ENCODE measurements around the gene NOL3. TPM values are rescaled to one million over a fixed set of nuclear protein-coding genes. Genes with fewer than 3 reads are reported as not detected.

NOL3 gene
- total RNA-seq, 1 experiment from 2014 or later, result 5.6 TPM

DNA sequence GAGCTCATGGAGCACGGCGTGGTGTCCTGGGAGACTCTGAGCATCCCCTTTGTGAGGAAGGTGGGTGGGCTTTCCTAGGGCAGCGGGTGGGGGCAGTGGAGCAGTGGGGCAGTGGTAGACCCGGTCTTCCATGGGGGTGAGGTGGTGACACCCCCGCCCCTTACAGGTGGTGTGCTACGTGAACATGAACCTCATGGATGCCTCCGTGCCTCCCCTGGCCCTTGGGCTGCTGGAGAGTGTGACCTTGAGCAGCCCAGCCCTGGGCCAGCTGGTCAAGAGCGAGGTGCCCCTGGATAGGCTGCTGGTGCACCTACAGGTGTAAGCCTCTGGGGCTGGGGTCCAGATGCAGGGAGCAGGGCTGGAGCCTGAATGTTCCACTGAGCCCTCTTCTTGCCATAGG, 30.2 kb downstream of the NOL3 start:
- H3T11ph ChIP-seq (ENCODE audit: low read length), result no peak overlapping the region
- H2AFZ ChIP-seq (ENCODE audit: low read length), result no peak overlapping the region
- H3K23ac ChIP-seq (ENCODE audit: insufficient read length, low read depth, low read length), result no peak overlapping the region
- H3K27me3 ChIP-seq (ENCODE audit: insufficient read depth, low read length), result no peaks in the 10 kb centered on the region
- H3K9ac ChIP-seq (ENCODE audit: extremely low read depth, insufficient read length, low read length), result no peak overlapping the region
- no peaks in the 10 kb centered on the region for H3K9me3 ChIP-seq (ENCODE audit: control insufficient read depth, low read depth, low read length)
- no peaks in the 10 kb centered on the region for H3K4me1 ChIP-seq (ENCODE audit: insufficient read depth, low read length)
- H2BK12ac ChIP-seq (ENCODE audit: insufficient read length, low read depth, low read length), result no peak overlapping the region
- TF ChIP-seq, protein P1, sequence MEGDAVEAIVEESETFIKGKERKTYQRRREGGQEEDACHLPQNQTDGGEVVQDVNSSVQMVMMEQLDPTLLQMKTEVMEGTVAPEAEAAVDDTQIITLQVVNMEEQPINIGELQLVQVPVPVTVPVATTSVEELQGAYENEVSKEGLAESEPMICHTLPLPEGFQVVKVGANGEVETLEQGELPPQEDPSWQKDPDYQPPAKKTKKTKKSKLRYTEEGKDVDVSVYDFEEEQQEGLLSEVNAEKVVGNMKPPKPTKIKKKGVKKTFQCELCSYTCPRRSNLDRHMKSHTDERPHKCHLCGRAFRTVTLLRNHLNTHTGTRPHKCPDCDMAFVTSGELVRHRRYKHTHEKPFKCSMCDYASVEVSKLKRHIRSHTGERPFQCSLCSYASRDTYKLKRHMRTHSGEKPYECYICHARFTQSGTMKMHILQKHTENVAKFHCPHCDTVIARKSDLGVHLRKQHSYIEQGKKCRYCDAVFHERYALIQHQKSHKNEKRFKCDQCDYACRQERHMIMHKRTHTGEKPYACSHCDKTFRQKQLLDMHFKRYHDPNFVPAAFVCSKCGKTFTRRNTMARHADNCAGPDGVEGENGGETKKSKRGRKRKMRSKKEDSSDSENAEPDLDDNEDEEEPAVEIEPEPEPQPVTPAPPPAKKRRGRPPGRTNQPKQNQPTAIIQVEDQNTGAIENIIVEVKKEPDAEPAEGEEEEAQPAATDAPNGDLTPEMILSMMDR (conservative IDR thresholded peaks at IDR 0.05), result no peak
- H4K20me1 ChIP-seq (ENCODE audit: control insufficient read depth, insufficient read depth, insufficient read length), result no peaks in the 10 kb centered on the region
- 0 out of 2 replicates have a peak, but pooled peaks cover 2% of the 10 kb centered on the region for H3K27me3 Mint-ChIP-seq (ENCODE audit: low read depth)
- H2BK5ac ChIP-seq (ENCODE audit: insufficient read length, low read length), result no peak overlapping the region
- no peak for DNase-seq
- peaks cover 19 to 56% (median 31%) of the 10 kb centered on the region in 3 experiments; a peak in 6 of 7 replicates for H3K36me3 Mint-ChIP-seq (ENCODE audit: insufficient read depth in 1 of 3, low read depth in 3 of 3)
- no peak overlapping the region for H2BK20ac ChIP-seq (ENCODE audit: low read depth, low read length, poor library complexity, severe bottlenecking)
- no peak overlapping the region for H3K27ac ChIP-seq (ENCODE audit: insufficient read length, low read depth, low read length)
- no peak overlapping the region; a peak in 1 of 5 replicates for H3K4me3 Mint-ChIP-seq
- no CpG with 5 or more reads among the region's 8 CpGs for WGBS (ENCODE audit: extremely low coverage, insufficient read length, low lambda C conversion rate)
- no peak overlapping the region for H3K27ac Mint-ChIP-seq
- no peaks in the 10 kb centered on the region for H3K9me3 Mint-ChIP-seq
- H3K4me1 Mint-ChIP-seq, result peaks cover 7 to 12% of the 10 kb centered on the region in 2 experiments
- H4K8ac ChIP-seq (replicated peaks; ENCODE audit: insufficient read length, low read depth, low read length), result no peak overlapping the region
- H4K91ac ChIP-seq (ENCODE audit: insufficient read length, low read depth, low read length), result no peak overlapping the region
- no peak overlapping the region for H3K14ac ChIP-seq (ENCODE audit: insufficient read depth, low read length)
- no peak overlapping the region for H2BK15ac ChIP-seq (ENCODE audit: low read depth, low read length)
- H3K79me1 ChIP-seq (ENCODE audit: insufficient read depth, low read depth, low read length, poor library complexity, severe bottlenecking), result no peaks in the 10 kb centered on the region
- peak overlapping the region; percentile 47 for H3K4me2 ChIP-seq (ENCODE audit: insufficient read depth, insufficient read length, low read length)
- H3K56ac ChIP-seq (ENCODE audit: insufficient read length, low read depth, low read length), result no peak overlapping the region
- no peak overlapping the region for H2BK120ac ChIP-seq (ENCODE audit: low read depth, low read length, poor library complexity, severe bottlenecking)
- H2AK5ac ChIP-seq (ENCODE audit: insufficient read length, low read length), result no peak overlapping the region
- H3K79me2 ChIP-seq (ENCODE audit: insufficient read depth, low read length), result no peaks in the 10 kb centered on the region
- no peaks in the 10 kb centered on the region for H3K23me2 ChIP-seq (ENCODE audit: insufficient read length, low read depth, low read length, poor library complexity, severe bottlenecking)
- no peak overlapping the region for H4K5ac ChIP-seq (ENCODE audit: insufficient read length, low read depth, low read length)
- H3K18ac ChIP-seq (ENCODE audit: insufficient read length, low read depth, low read length), result no peak overlapping the region
- no peak overlapping the region for H3K4ac ChIP-seq (ENCODE audit: low read depth, low read length)
